PC-9 (cell line): ENCODE measurements around the gene C11orf86.

ENCODE experiments used
- CTCF ChIP-seq: fragments of 200-600 bp; sonication (generic); conservative IDR thresholded peaks from 2 replicates; pipeline ENCODE4 v1.6.1; 2017; ENCODE audit warnings: mixed run types, antibody characterized with exemption, mild to moderate bottlenecking, moderate library complexity
- EZH2 ChIP-seq: fragments of 200-600 bp; sonication (generic); IDR thresholded peaks from 2 replicates; pipeline ENCODE4 v1.8.0; 2017; ENCODE audit warnings: antibody characterized with exemption, low read depth

- TF ChIP-seq CTCF (no peak), EZH2 (no peak)
Measured at GRCh38 chr11:67014343-67014742, 39.2 kb downstream of the C11orf86 start.
